ENCODE data around the gene GARIN5B. TPM values are rescaled to one million over a fixed set of nuclear protein-coding genes. Genes with fewer than 3 reads are reported as not detected.
"Not testable (repeated sequence)": the region's sequence is repeated elsewhere in the genome, so short reads cannot be mapped to it uniquely, and the experiment has no call there.

GARIN5B gene
- total RNA-seq, 1 experiment from 2014 or later, result not detected

GRCh38 chr19:55333870-55334269 lies 29.2 kb downstream of the GARIN5B start:
- Histone ChIP-seq H3K4me1 (ENCODE audit: low read length) (peaks cover 8% of the 10 kb centered on the region), H3K9me2 (replicated peaks; ENCODE audit: insufficient read depth, low read length) (no peaks in the 10 kb centered on the region), H3K27me3 (ENCODE audit: low read length) (no peaks in the 10 kb centered on the region), H2AFZ (ENCODE audit: low read length) (no peak overlapping the region), H3K4me3 (ENCODE audit: low read length) (no peak overlapping the region), H3K4me2 (ENCODE audit: low read depth, low read length, poor library complexity, severe bottlenecking) (no peak overlapping the region), H3K9me3 (ENCODE audit: low read length) (no peaks in the 10 kb centered on the region), H4K20me1 (ENCODE audit: insufficient read depth, low read depth, low read length) (no peaks in the 10 kb centered on the region), H3K36me3 (ENCODE audit: insufficient read depth, low read length) (no peaks in the 10 kb centered on the region), H3K9ac (ENCODE audit: low read length) (no peak overlapping the region), H3K27ac (ENCODE audit: low read length) (no peak overlapping the region), H3K79me2 (ENCODE audit: low read length) (no peaks in the 10 kb centered on the region)
- no peak for DNase-seq

GRCh38 chr19:55329791-55330190 lies 33.3 kb downstream of the GARIN5B start:
- not testable (repeated sequence) for H2AFZ ChIP-seq (ENCODE audit: low read length); H3K4me1 ChIP-seq (ENCODE audit: low read length); H3K9me3 ChIP-seq (ENCODE audit: low read length); H3K9ac ChIP-seq (ENCODE audit: low read length); H3K4me3 ChIP-seq (ENCODE audit: low read length); DNase-seq; H3K27ac ChIP-seq (ENCODE audit: low read length); H3K36me3 ChIP-seq (ENCODE audit: insufficient read depth, low read length); H4K20me1 ChIP-seq (ENCODE audit: insufficient read depth, low read depth, low read length); H3K9me2 ChIP-seq (replicated peaks; ENCODE audit: insufficient read depth, low read length); H3K79me2 ChIP-seq (ENCODE audit: low read length); H3K4me2 ChIP-seq (ENCODE audit: low read depth, low read length, poor library complexity, severe bottlenecking); H3K27me3 ChIP-seq (ENCODE audit: low read length)

GRCh38 chr19:55328774-55329318 lies 34.2 kb downstream of the GARIN5B start:
- not testable (repeated sequence) for H3K79me2 ChIP-seq (ENCODE audit: low read length); H3K4me1 ChIP-seq (ENCODE audit: low read length); H4K20me1 ChIP-seq (ENCODE audit: insufficient read depth, low read depth, low read length); H3K4me3 ChIP-seq (ENCODE audit: low read length); H2AFZ ChIP-seq (ENCODE audit: low read length); DNase-seq; H3K36me3 ChIP-seq (ENCODE audit: insufficient read depth, low read length); H3K9me2 ChIP-seq (replicated peaks; ENCODE audit: insufficient read depth, low read length); H3K9ac ChIP-seq (ENCODE audit: low read length); H3K27me3 ChIP-seq (ENCODE audit: low read length); H3K27ac ChIP-seq (ENCODE audit: low read length); H3K9me3 ChIP-seq (ENCODE audit: low read length); H3K4me2 ChIP-seq (ENCODE audit: low read depth, low read length, poor library complexity, severe bottlenecking)

GRCh38 chr19:55325172-55325571 lies 37.9 kb downstream of the GARIN5B start, which contains the start of gene TMEM150B:
Gene TMEM150B, minus strand, starts transcription at chr19:55325341. Its CDS starts 4,305 bp downstream, at chr19:55321036.
- Histone ChIP-seq H2AFZ (ENCODE audit: low read length) (no peak within 1 kb of the TSS; the same call in 1 of the 2 replicates), H3K27me3 (ENCODE audit: low read length) (no peaks in the 10 kb centered on the region), H3K79me2 (ENCODE audit: low read length) (no peaks in the 10 kb centered on the region), H3K36me3 (ENCODE audit: insufficient read depth, low read length) (no peaks in the 10 kb centered on the region), H3K4me2 (ENCODE audit: low read depth, low read length, poor library complexity, severe bottlenecking) (no peak within 1 kb of the TSS), H3K4me1 (ENCODE audit: low read length) (peaks cover 6% of the 10 kb centered on the region), H3K9me3 (ENCODE audit: low read length) (no peaks in the 10 kb centered on the region), H4K20me1 (ENCODE audit: insufficient read depth, low read depth, low read length) (no peaks in the 10 kb centered on the region), H3K9ac (ENCODE audit: low read length) (no peak within 1 kb of the TSS), H3K4me3 (ENCODE audit: low read length) (no peak within 1 kb of the TSS), H3K27ac (ENCODE audit: low read length) (no peak within 1 kb of the TSS), H3K9me2 (replicated peaks; ENCODE audit: insufficient read depth, low read length) (no peaks in the 10 kb centered on the region)
- DNase-seq, result no peak

- no peaks in the 10 kb centered on the region for H3K27me3 ChIP-seq (ENCODE audit: low read length)
- H3K9ac ChIP-seq (ENCODE audit: low read length), result no peak overlapping the region
- peaks cover 6% of the 10 kb centered on the region for H3K4me1 ChIP-seq (ENCODE audit: low read length)
- no peaks in the 10 kb centered on the region for H3K79me2 ChIP-seq (ENCODE audit: low read length)
- H2AFZ ChIP-seq (ENCODE audit: low read length), result no peak overlapping the region; the same call in 1 of the 2 replicates
- no peak overlapping the region for H3K4me2 ChIP-seq (ENCODE audit: low read depth, low read length, poor library complexity, severe bottlenecking)
- no peak for DNase-seq
- H3K36me3 ChIP-seq (ENCODE audit: insufficient read depth, low read length), result no peaks in the 10 kb centered on the region
- H3K4me3 ChIP-seq (ENCODE audit: low read length), result no peak overlapping the region
- no peaks in the 10 kb centered on the region for H3K9me2 ChIP-seq (replicated peaks; ENCODE audit: insufficient read depth, low read length)
- no peak overlapping the region for H3K27ac ChIP-seq (ENCODE audit: low read length)
- H4K20me1 ChIP-seq (ENCODE audit: insufficient read depth, low read depth, low read length), result no peaks in the 10 kb centered on the region
- no peaks in the 10 kb centered on the region for H3K9me3 ChIP-seq (ENCODE audit: low read length)
Observed at GRCh38 chr19:55324662-55325061, 38.4 kb downstream of the GARIN5B start.

GRCh38 chr19:55322204-55322885 lies 40.7 kb downstream of the GARIN5B start:
- no peaks in the 10 kb centered on the region for H3K27me3 ChIP-seq (ENCODE audit: low read length)
- H3K79me2 ChIP-seq (ENCODE audit: low read length), result no peaks in the 10 kb centered on the region
- H3K4me1 ChIP-seq (ENCODE audit: low read length), result peaks cover 6% of the 10 kb centered on the region
- H3K9me3 ChIP-seq (ENCODE audit: low read length), result no peaks in the 10 kb centered on the region
- no peak overlapping the region for H2AFZ ChIP-seq (ENCODE audit: low read length)
- H3K27ac ChIP-seq (ENCODE audit: low read length), result no peak overlapping the region
- no peaks in the 10 kb centered on the region for H4K20me1 ChIP-seq (ENCODE audit: insufficient read depth, low read depth, low read length)
- no peaks in the 10 kb centered on the region for H3K9me2 ChIP-seq (replicated peaks; ENCODE audit: insufficient read depth, low read length)
- H3K36me3 ChIP-seq (ENCODE audit: insufficient read depth, low read length), result no peaks in the 10 kb centered on the region
- no peak overlapping the region for H3K9ac ChIP-seq (ENCODE audit: low read length)
- no peak overlapping the region for H3K4me3 ChIP-seq (ENCODE audit: low read length)
- no peak for DNase-seq
- no peak overlapping the region for H3K4me2 ChIP-seq (ENCODE audit: low read depth, low read length, poor library complexity, severe bottlenecking)

- Histone ChIP-seq H3K9me2 (replicated peaks; ENCODE audit: insufficient read depth, low read length) (no peaks in the 10 kb centered on the region), H3K79me2 (ENCODE audit: low read length) (no peaks in the 10 kb centered on the region), H3K36me3 (ENCODE audit: insufficient read depth, low read length) (no peaks in the 10 kb centered on the region), H3K4me1 (ENCODE audit: low read length) (peaks cover 6% of the 10 kb centered on the region), H3K27me3 (ENCODE audit: low read length) (no peaks in the 10 kb centered on the region), H3K4me3 (ENCODE audit: low read length) (no peak overlapping the region), H3K27ac (ENCODE audit: low read length) (no peak overlapping the region), H4K20me1 (ENCODE audit: insufficient read depth, low read depth, low read length) (no peaks in the 10 kb centered on the region), H2AFZ (ENCODE audit: low read length) (no peak overlapping the region), H3K4me2 (ENCODE audit: low read depth, low read length, poor library complexity, severe bottlenecking) (no peak overlapping the region), H3K9me3 (ENCODE audit: low read length) (no peaks in the 10 kb centered on the region), H3K9ac (ENCODE audit: low read length) (no peak overlapping the region)
- DNase-seq, result no peak
Observed at GRCh38 chr19:55321466-55322137, 41.5 kb downstream of the GARIN5B start.

GRCh38 chr19:55320844-55321419 lies 42.1 kb downstream of the GARIN5B start:
- H4K20me1 ChIP-seq (ENCODE audit: insufficient read depth, low read depth, low read length), result no peaks in the 10 kb centered on the region
- no peak overlapping the region for H3K9ac ChIP-seq (ENCODE audit: low read length)
- no peak overlapping the region for H3K27ac ChIP-seq (ENCODE audit: low read length)
- DNase-seq, result no peak
- no peaks in the 10 kb centered on the region for H3K79me2 ChIP-seq (ENCODE audit: low read length)
- no peaks in the 10 kb centered on the region for H3K9me2 ChIP-seq (replicated peaks; ENCODE audit: insufficient read depth, low read length)
- no peaks in the 10 kb centered on the region for H3K27me3 ChIP-seq (ENCODE audit: low read length)
- no peak overlapping the region for H3K4me3 ChIP-seq (ENCODE audit: low read length)
- H3K9me3 ChIP-seq (ENCODE audit: low read length), result no peaks in the 10 kb centered on the region
- H3K36me3 ChIP-seq (ENCODE audit: insufficient read depth, low read length), result no peaks in the 10 kb centered on the region
- H2AFZ ChIP-seq (ENCODE audit: low read length), result no peak overlapping the region
- peaks cover 6% of the 10 kb centered on the region for H3K4me1 ChIP-seq (ENCODE audit: low read length)
- H3K4me2 ChIP-seq (ENCODE audit: low read depth, low read length, poor library complexity, severe bottlenecking), result no peak overlapping the region
